ENCODE measurements around the gene RAPGEF4. TPM values are rescaled to one million over a fixed set of nuclear protein-coding genes. Genes with fewer than 3 reads are reported as not detected.

RAPGEF4 gene
- polyA plus RNA-seq (2013, experiment 1 of 2) = 1.2 TPM
- polyA plus RNA-seq (2013, experiment 2 of 2) = 1.5 TPM

DNA sequence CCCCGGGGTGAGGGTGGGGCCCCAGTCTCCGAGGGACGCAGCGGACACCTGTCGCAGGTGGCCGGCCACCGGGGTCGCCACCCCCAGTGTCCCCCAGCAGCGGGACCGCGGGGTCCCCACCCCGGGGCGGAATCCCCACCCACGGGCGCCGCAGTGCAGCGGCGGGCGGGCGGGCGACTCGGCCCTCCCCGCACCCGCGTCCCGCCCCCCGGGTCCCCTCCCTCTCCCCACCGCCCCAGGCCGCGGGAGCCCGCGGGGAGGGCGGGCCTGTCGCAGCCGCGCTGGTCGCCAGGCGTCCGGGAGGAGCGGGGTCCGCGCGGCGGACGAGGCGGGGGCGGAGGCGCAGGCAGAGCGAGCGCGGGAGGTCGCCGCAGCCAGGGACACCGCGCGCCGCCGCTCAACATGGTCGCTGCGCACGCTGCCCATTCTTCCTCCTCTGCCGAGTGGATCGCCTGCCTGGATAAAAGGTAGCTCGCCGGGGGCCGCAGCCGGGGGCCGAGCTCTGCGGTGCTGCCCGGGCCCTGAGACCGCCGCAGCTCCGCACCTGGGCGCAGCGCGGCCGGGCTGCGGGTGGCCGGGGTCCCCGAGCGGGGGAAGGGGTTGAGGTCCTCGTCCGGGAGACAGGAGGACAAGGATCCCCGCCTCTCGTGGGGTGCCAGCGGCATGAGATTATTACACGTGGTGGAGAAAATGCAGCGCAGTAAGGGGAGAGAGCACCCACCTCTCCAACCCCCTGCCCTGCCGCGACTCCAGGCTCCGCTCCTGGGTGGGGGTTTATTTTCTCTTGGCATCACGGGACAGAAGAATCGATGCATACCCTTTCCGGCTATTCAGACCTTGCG lies at the start of gene RAPGEF4:
TSS of gene RAPGEF4 (plus strand) at position 264 of the 842 bp plus-strand sequence. CDS start at position 403, 139 bp downstream.
- Histone ChIP-seq H3K36me3 (ENCODE audit: insufficient read depth, low read length) (no peaks in the 10 kb centered on the region), H3K27ac (ENCODE audit: low read depth, low read length) (no peak within 1 kb of the TSS), H3K4me3 (ENCODE audit: low read length) (peak within 1 kb of the TSS; percentile 65), H3K9me3 (ENCODE audit: insufficient read depth, low read depth, low read length) (no peaks in the 10 kb centered on the region), H3K27me3 (ENCODE audit: insufficient read depth, low read length) (peaks cover 45% of the 10 kb centered on the region), H3K4me1 (ENCODE audit: insufficient read depth, low read length) (peaks cover 4% of the 10 kb centered on the region; the same call in 1 of the 2 replicates), H3K9ac (ENCODE audit: low read depth, low read length) (peak within 1 kb of the TSS; percentile 60)
- 1% methylated on average over 89 of the region's 95 CpGs for WGBS

DNA sequence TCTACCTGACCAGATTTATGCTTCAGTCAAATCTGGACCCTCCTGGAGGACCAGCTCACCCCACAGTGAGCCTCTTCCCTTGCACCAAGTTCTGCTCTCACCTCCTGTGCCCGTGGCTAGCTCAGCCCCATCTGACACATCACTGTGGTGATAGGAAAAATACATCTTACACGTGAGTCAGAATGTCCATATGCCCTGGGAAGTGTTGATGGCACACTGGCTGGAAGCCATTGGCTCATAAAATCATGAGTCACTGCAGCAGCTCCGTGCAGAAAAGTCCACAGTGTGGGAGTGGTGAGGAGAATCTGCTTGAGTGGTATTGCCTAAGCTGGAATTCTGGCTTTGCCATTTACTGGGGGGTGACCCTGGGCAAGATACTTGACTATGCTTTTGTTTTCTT lies 42.6 kb upstream of the RAPGEF4 start:
- Histone ChIP-seq H3K9me3 (ENCODE audit: insufficient read depth, low read depth, low read length) (peaks cover 4% of the 10 kb centered on the region; the same call in 1 of the 2 replicates), H3K27ac (ENCODE audit: low read depth, low read length) (no peak overlapping the region), H3K4me3 (ENCODE audit: low read length) (no peak overlapping the region), H3K27me3 (ENCODE audit: insufficient read depth, low read length) (no peaks in the 10 kb centered on the region), H3K36me3 (ENCODE audit: insufficient read depth, low read length) (no peaks in the 10 kb centered on the region), H3K9ac (ENCODE audit: low read depth, low read length) (no peak overlapping the region), H3K4me1 (ENCODE audit: insufficient read depth, low read length) (no peaks in the 10 kb centered on the region)
- 77% methylated on average over 3 of the region's 3 CpGs for WGBS

DNA sequence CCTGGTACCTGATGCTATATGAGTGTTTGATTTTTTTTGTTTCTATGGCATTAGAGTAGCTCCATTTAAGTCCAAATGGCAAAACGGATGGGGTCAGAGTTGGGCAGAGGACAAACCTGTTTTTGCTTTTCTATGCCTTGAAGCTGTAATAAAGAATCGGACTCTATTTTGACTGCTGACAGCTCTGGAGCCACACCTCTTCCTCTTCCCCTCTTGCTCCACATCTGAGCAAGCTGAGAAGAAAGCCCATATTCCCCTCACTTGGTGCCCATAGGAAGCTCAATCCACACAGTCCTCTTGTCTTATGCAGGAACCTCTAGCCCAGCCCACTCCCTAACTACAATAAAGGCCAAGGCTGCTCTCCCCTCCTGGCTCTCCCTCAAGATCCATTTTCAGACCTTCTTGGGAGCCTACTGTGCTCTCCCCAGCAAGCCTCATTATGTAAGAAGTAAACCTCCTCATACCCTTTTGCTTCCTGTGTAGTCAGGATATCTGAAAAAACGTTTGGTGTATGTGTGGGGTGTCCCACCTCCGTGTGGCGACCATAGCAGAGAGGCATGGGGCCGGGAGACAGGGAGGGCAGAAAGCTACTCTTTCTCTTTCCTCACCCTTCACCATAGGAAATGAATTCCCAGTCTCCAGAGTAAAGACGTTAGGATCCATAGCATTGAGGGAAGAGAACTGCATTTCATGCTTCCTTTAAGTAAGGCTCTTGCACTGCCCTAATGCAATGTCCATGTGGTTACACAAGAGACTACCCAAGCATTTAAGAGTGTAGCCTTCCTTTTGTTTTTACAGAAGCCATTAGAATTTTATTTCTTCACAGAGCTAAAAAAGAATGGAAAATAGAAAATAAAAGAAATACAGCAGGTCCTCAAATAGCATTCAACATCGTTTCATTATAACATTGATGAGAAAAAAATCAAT lies 41.9 kb upstream of the RAPGEF4 start:
- 91% methylated on average over 6 of the region's 8 CpGs for WGBS
- H3K36me3 ChIP-seq (ENCODE audit: insufficient read depth, low read length) = no peaks in the 10 kb centered on the region
- no peak overlapping the region for H3K9ac ChIP-seq (ENCODE audit: low read depth, low read length)
- no peaks in the 10 kb centered on the region for H3K4me1 ChIP-seq (ENCODE audit: insufficient read depth, low read length)
- H3K27ac ChIP-seq (ENCODE audit: low read depth, low read length) = no peak overlapping the region
- no peaks in the 10 kb centered on the region for H3K27me3 ChIP-seq (ENCODE audit: insufficient read depth, low read length)
- H3K9me3 ChIP-seq (ENCODE audit: insufficient read depth, low read depth, low read length) = peaks cover 4% of the 10 kb centered on the region; the same call in 1 of the 2 replicates
- no peak overlapping the region for H3K4me3 ChIP-seq (ENCODE audit: low read length)

DNA sequence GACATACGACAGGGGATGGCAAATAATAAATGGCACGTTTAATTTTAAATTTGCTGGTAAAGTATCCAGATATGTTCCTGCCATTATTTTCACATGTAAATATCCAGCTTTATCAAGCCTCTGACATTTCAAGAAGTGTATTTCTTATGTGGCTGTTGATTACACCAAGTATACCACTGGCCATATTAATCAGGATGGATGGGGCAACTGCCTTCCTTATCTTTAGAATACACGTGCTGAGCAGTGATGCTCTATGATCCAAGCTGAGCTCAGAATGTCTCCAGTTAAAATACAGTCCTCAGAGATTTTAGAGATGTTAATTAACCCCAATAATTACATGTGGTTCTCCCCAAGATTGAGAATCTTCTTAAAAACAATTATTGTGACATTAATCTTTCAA lies 38.3 kb upstream of the RAPGEF4 start:
- Histone ChIP-seq H3K9me3 (ENCODE audit: insufficient read depth, low read depth, low read length) (peaks cover 10% of the 10 kb centered on the region; the same call in 1 of the 2 replicates), H3K27me3 (ENCODE audit: insufficient read depth, low read length) (no peaks in the 10 kb centered on the region), H3K4me1 (ENCODE audit: insufficient read depth, low read length) (no peaks in the 10 kb centered on the region), H3K9ac (ENCODE audit: low read depth, low read length) (no peak overlapping the region), H3K27ac (ENCODE audit: low read depth, low read length) (no peak overlapping the region), H3K4me3 (ENCODE audit: low read length) (no peak overlapping the region), H3K36me3 (ENCODE audit: insufficient read depth, low read length) (no peaks in the 10 kb centered on the region)
- WGBS = 97% methylated on average over 2 of the region's 3 CpGs

DNA sequence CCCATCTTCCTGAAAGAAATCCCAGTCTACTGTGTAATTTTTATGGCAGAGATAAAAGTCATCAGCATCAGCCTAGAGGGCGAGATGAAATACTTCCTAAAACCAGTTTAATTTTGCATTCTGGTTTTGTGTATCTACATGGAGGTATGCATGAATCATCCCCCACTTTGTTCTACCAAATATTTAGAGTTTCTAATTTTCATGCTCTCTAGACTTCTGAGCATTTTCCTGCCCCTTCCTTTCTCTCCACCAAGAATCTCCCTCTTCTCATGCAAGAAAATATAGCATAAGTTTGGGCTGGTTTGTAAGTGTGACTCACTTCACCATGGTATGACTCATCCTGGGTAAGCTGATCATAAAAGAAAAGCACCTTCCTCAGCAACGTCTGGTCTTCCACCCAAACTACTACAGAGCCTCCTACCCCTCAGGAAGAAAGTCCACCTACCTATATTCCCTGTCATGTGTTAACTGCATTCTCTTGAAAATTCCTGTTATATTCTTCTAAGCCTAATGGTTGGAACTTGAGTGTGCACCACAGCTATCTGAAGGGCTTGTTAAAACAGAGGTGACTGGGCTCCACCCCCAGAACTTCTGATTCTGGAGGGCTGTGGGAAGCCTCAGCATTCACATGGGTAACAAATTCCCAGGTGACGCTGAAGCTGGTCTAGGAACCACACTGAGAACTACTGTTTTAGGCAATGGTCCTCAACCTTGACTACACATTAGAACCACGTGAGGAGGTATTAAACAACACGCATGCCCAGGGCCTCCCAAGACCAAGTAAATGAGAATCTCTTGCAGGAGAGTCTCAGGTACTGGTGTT lies 37.4 kb upstream of the RAPGEF4 start:
- Histone ChIP-seq H3K27ac (ENCODE audit: low read depth, low read length) (no peak overlapping the region), H3K9ac (ENCODE audit: low read depth, low read length) (no peak overlapping the region), H3K27me3 (ENCODE audit: insufficient read depth, low read length) (no peaks in the 10 kb centered on the region), H3K9me3 (ENCODE audit: insufficient read depth, low read depth, low read length) (peaks cover 10% of the 10 kb centered on the region; the same call in 1 of the 2 replicates), H3K4me1 (ENCODE audit: insufficient read depth, low read length) (no peaks in the 10 kb centered on the region), H3K4me3 (ENCODE audit: low read length) (no peak overlapping the region), H3K36me3 (ENCODE audit: insufficient read depth, low read length) (no peaks in the 10 kb centered on the region)
- 86% methylated on average over 5 of the region's 5 CpGs for WGBS

DNA sequence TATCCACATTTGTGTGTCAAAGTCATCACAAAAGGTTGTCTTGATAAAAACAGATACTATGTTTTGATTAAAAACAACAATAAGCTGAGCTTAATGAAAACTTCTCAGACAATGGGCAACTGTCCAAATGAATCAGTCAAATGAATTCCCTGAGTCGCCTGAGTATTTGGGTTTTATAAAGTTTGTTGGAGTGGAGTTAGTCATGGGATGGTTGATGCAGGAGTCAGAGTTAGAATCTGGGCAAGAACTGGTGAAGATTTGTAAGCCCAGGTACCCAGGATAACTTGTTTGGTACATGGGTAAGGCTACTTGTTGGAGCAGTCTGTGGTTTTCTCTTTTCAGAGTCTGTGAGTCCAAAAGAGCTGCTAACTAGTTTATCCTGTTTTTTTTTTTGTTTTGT lies 34.4 kb upstream of the RAPGEF4 start:
- peaks cover 8% of the 10 kb centered on the region; the same call in 1 of the 2 replicates for H3K9me3 ChIP-seq (ENCODE audit: insufficient read depth, low read depth, low read length)
- no peaks in the 10 kb centered on the region for H3K27me3 ChIP-seq (ENCODE audit: insufficient read depth, low read length)
- 39% methylated on average over 1 of the region's 1 CpG for WGBS
- no peak overlapping the region for H3K9ac ChIP-seq (ENCODE audit: low read depth, low read length)
- H3K4me3 ChIP-seq (ENCODE audit: low read length) = no peak overlapping the region
- no peak overlapping the region for H3K27ac ChIP-seq (ENCODE audit: low read depth, low read length)
- no peaks in the 10 kb centered on the region for H3K4me1 ChIP-seq (ENCODE audit: insufficient read depth, low read length)
- no peaks in the 10 kb centered on the region for H3K36me3 ChIP-seq (ENCODE audit: insufficient read depth, low read length)

DNA sequence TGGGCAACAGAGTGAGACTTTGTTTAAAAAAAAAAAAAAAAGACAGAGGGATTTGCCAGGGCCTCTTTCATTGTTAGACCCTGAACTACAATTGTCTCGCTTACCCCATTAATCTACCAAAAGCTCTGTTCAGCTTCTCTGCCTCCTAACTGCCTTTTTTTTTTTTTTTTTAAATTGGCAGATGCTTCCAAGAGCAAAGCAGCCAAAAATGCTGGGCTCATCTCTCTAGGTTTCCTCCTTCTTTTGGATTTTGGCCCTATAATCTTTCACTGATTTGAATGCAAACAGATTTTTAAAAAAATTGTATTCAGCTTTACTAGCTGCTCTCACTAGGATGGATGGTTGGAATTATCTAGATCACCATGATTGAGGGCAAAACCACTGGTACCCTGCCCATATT lies 33.2 kb upstream of the RAPGEF4 start:
- Histone ChIP-seq H3K27ac (ENCODE audit: low read depth, low read length) (no peak overlapping the region), H3K9me3 (ENCODE audit: insufficient read depth, low read depth, low read length) (peaks cover 6% of the 10 kb centered on the region; the same call in 1 of the 2 replicates), H3K9ac (ENCODE audit: low read depth, low read length) (no peak overlapping the region), H3K36me3 (ENCODE audit: insufficient read depth, low read length) (no peaks in the 10 kb centered on the region), H3K4me1 (ENCODE audit: insufficient read depth, low read length) (no peaks in the 10 kb centered on the region), H3K27me3 (ENCODE audit: insufficient read depth, low read length) (no peaks in the 10 kb centered on the region), H3K4me3 (ENCODE audit: low read length) (no peak overlapping the region)
- WGBS = 96% methylated on average over 1 of the region's 1 CpG

DNA sequence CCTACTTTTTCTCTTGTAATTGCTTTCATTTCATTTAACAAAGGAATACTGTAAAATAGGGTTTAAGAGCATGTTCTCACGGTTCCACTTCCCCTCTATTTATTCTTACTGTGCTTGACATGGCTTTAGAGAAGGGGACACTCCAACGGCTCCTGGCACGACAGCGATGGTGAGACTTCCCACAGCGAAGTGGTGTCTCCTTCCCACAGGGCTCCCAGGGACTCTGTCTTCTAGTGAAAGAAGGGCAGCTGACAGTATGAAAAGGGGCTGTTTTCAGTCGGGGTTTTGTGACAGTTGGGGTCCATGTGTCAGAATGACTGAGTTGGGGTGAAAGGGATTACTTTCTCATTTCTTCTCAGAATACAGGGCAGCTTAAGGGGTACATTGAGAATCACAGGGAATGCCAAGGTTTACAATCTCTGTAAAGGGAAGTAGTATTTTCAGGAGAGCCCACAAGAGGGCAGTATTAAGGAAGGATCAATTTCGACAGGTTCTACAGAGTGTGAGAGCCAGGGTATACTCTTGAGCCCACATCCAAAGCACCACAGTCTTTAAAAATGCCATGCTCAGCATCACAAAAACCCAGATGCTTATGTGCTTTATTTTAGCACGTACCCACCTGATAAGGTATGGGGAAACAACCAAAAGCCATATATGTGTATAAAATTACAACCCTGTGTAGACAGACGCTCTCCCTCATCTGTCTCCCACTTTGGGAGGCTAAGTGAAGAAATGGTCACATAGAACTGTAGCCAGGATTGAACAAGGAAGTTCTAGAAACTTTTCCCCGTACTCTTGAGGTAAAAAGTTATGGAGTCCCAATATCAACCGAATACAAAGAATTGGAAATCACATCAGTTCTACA lies 31.3 kb upstream of the RAPGEF4 start:
- no peak overlapping the region for H3K9ac ChIP-seq (ENCODE audit: low read depth, low read length)
- H3K4me1 ChIP-seq (ENCODE audit: insufficient read depth, low read length) = no peaks in the 10 kb centered on the region
- no peak overlapping the region for H3K4me3 ChIP-seq (ENCODE audit: low read length)
- peaks cover 6% of the 10 kb centered on the region; the same call in 1 of the 2 replicates for H3K9me3 ChIP-seq (ENCODE audit: insufficient read depth, low read depth, low read length)
- WGBS = 77% methylated on average over 9 of the region's 11 CpGs
- H3K27ac ChIP-seq (ENCODE audit: low read depth, low read length) = no peak overlapping the region
- no peaks in the 10 kb centered on the region for H3K36me3 ChIP-seq (ENCODE audit: insufficient read depth, low read length)
- no peaks in the 10 kb centered on the region for H3K27me3 ChIP-seq (ENCODE audit: insufficient read depth, low read length)

DNA sequence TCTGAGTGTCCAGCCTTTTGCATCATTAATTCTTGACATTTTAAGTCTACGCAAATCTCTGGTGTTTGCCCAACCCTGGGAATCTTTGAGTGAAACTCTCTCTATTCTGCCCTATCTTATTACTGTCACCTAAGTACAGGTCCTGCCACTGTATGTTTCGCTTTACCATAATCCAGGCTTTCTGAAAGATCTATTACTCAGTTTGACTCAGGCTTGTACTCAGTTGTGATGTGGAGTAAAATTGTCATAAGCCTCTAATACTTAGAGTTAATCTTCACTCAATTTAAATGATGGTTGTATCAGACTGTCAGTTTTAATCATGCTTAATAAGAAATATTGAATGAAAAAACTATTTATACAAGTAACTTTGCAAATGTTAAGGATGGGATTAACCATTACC lies 30.3 kb upstream of the RAPGEF4 start:
- Histone ChIP-seq H3K27ac (ENCODE audit: low read depth, low read length) (no peak overlapping the region), H3K9me3 (ENCODE audit: insufficient read depth, low read depth, low read length) (peaks cover 6% of the 10 kb centered on the region; the same call in 1 of the 2 replicates), H3K9ac (ENCODE audit: low read depth, low read length) (no peak overlapping the region), H3K36me3 (ENCODE audit: insufficient read depth, low read length) (no peaks in the 10 kb centered on the region), H3K4me3 (ENCODE audit: low read length) (no peak overlapping the region), H3K27me3 (ENCODE audit: insufficient read depth, low read length) (no peaks in the 10 kb centered on the region), H3K4me1 (ENCODE audit: insufficient read depth, low read length) (no peaks in the 10 kb centered on the region)
- WGBS = 50% methylated on average over 2 of the region's 2 CpGs

DNA sequence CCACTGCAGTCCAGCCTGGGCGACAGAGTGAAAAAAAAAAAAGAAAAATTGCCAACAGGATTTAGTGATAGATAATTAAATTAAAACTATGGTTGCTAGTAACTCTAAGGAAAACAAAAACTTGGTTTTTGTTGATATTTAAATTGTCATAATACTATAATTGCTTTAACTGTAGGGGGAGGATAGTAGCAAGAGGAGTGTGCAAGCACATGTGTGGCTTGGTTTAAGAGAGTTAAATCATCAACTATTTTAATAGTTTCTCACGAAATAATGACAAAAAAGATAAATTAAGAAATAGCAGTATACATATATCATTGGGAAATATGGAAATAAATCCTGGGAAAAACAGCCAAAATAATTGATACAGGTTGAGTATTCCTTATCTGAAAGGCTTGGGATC lies 27.4 kb upstream of the RAPGEF4 start:
- no peak overlapping the region for H3K27ac ChIP-seq (ENCODE audit: low read depth, low read length)
- WGBS = 94% methylated on average over 1 of the region's 2 CpGs
- H3K27me3 ChIP-seq (ENCODE audit: insufficient read depth, low read length) = no peaks in the 10 kb centered on the region
- H3K4me1 ChIP-seq (ENCODE audit: insufficient read depth, low read length) = no peaks in the 10 kb centered on the region
- no peak overlapping the region for H3K4me3 ChIP-seq (ENCODE audit: low read length)
- H3K9ac ChIP-seq (ENCODE audit: low read depth, low read length) = no peak overlapping the region
- H3K36me3 ChIP-seq (ENCODE audit: insufficient read depth, low read length) = no peaks in the 10 kb centered on the region
- peaks cover 4% of the 10 kb centered on the region for H3K9me3 ChIP-seq (ENCODE audit: insufficient read depth, low read depth, low read length)

All from HUES64 (cell line).